Measurements from ENCODE around the gene USP7.

GRCh38 chr16:9008601-9009260 lies 45.0 kb upstream of the USP7 start:
- peak; percentile 50 to 79 (median 67) for TF ChIP-seq CTCF (IDR thresholded peaks at IDR 0.05)
- TF ChIP-seq POLR2A (IDR thresholded peaks at IDR 0.05) = no peak

All from testis (tissue), 2 donors.